DOHH2 (cell line): Measurements from ENCODE around the gene CACNA1B.

Experiments used
- H3F3A ChIP-seq: fragments of 200-600 bp; sonication (generic), shearing (Covaris generic); 2 replicates; pipeline ENCODE4 v1.6.0; 2016; ENCODE audit warnings: antibody characterized with exemption, mild to moderate bottlenecking; ENCODE audit not compliant: control insufficient read depth, insufficient read depth
- H3K27ac ChIP-seq: fragments of 200-600 bp; sonication (generic); 2 replicates; pipeline ENCODE4 v1.5.1; 2014; ENCODE audit warnings: low read depth, mild to moderate bottlenecking, low read length, moderate library complexity
- H3K27me3 ChIP-seq: fragments of 200-600 bp; sonication (generic); 2 replicates; pipeline ENCODE4 v1.6.1; 2014; ENCODE audit warnings: mild to moderate bottlenecking, low read length, mixed read lengths; ENCODE audit not compliant: control insufficient read depth
- H3K36me3 ChIP-seq: fragments of 200-600 bp; sonication (generic); 2 replicates; pipeline ENCODE4 v1.6.1; 2014; ENCODE audit warnings: mild to moderate bottlenecking, low read length, moderate library complexity, mixed read lengths; ENCODE audit not compliant: control insufficient read depth
- H3K4me1 ChIP-seq: fragments of 200-600 bp; sonication (generic); 2 replicates; pipeline ENCODE4 v1.6.1; 2014; ENCODE audit warnings: mild to moderate bottlenecking, low read length, mixed read lengths; ENCODE audit not compliant: control insufficient read depth
- H3K4me2 ChIP-seq: fragments of 200-600 bp; sonication (generic); 2 replicates; pipeline ENCODE4 v1.6.0; 2014; ENCODE audit warnings: mild to moderate bottlenecking, low read length, moderate library complexity
- H3K4me3 ChIP-seq: fragments of 200-600 bp; sonication (generic); 2 replicates; pipeline ENCODE4 v1.5.1; 2014; ENCODE audit warnings: mild to moderate bottlenecking, low read length, mixed read lengths
- H3K79me2 ChIP-seq: fragments of 200-600 bp; sonication (generic); 2 replicates; pipeline ENCODE4 v1.6.1; 2014; ENCODE audit warnings: mild to moderate bottlenecking, low read length, mixed read lengths; ENCODE audit not compliant: control insufficient read depth
- H3K9me2 ChIP-seq: fragments of 200-600 bp; sonication (generic); replicated peaks from 2 replicates; pipeline ENCODE4 v1.6.1; 2014; ENCODE audit warnings: mild to moderate bottlenecking, low read length, mixed read lengths; ENCODE audit not compliant: control insufficient read depth
- H3K9me3 ChIP-seq: fragments of 200-600 bp; sonication (generic); 2 replicates; pipeline ENCODE4 v1.6.1; 2014; ENCODE audit warnings: antibody characterized with exemption, low read length, mixed read lengths; ENCODE audit not compliant: control insufficient read depth, insufficient read depth
- H4K20me1 ChIP-seq: fragments of 200-600 bp; sonication (generic); 2 replicates; pipeline ENCODE4 v1.6.0; 2014; ENCODE audit warnings: low read depth, mild to moderate bottlenecking, antibody characterized with exemption, low read length, moderate library complexity; ENCODE audit not compliant: control insufficient read depth, insufficient read depth
- CTCF ChIP-seq: fragments of 200-600 bp; sonication (generic); IDR thresholded peaks from one replicate; pipeline ENCODE4 v1.5.1; 2014; ENCODE audit warnings: antibody characterized with exemption, mild to moderate bottlenecking, low read depth, low read length; ENCODE audit not compliant: poor library complexity, severe bottlenecking
- EZH2phosphoT487 ChIP-seq: fragments of 200-600 bp; sonication (generic); IDR thresholded peaks from 2 replicates; pipeline ENCODE4 v1.6.1; 2017; ENCODE audit warnings: borderline replicate concordance, mild to moderate bottlenecking, antibody characterized with exemption, low read length, moderate library complexity, mixed read lengths

Gene CACNA1B

GRCh38 chr9:138120511-138121437, 243.2 kb downstream of the CACNA1B start:
- Histone ChIP-seq H4K20me1 (no peaks in the 10 kb centered on the region), H3K9me2 (no peaks in the 10 kb centered on the region), H3K4me1 (no peaks in the 10 kb centered on the region), H3K79me2 (no peaks in the 10 kb centered on the region), H3K36me3 (no peaks in the 10 kb centered on the region), H3K4me3 (no peak overlapping the region), H3F3A (no peaks in the 10 kb centered on the region), H3K9me3 (peaks cover 6% of the 10 kb centered on the region; the same call in 1 of the 2 replicates), H3K27me3 (no peaks in the 10 kb centered on the region), H3K27ac (no peak overlapping the region), H3K4me2 (no peak overlapping the region)
- TF ChIP-seq CTCF (no peak), EZH2phosphoT487 (no peak)

GRCh38 chr9:138121438-138122050, 244.0 kb downstream of the CACNA1B start:
- Histone ChIP-seq H4K20me1 (no peaks in the 10 kb centered on the region), H3K9me2 (no peaks in the 10 kb centered on the region), H3K27me3 (no peaks in the 10 kb centered on the region), H3K4me1 (no peaks in the 10 kb centered on the region), H3K4me3 (no peak overlapping the region), H3F3A (no peaks in the 10 kb centered on the region), H3K9me3 (peaks cover 9% of the 10 kb centered on the region; the same call in 1 of the 2 replicates), H3K27ac (no peak overlapping the region), H3K79me2 (no peaks in the 10 kb centered on the region), H3K36me3 (no peaks in the 10 kb centered on the region), H3K4me2 (no peak overlapping the region)
- TF ChIP-seq EZH2phosphoT487 (no peak), CTCF (no peak)

GRCh38 chr9:138122201-138122600, 244.6 kb downstream of the CACNA1B start:
- Histone ChIP-seq H3K79me2 (no peaks in the 10 kb centered on the region), H3F3A (no peaks in the 10 kb centered on the region), H3K4me1 (no peaks in the 10 kb centered on the region), H4K20me1 (no peaks in the 10 kb centered on the region), H3K4me3 (no peak overlapping the region), H3K27me3 (no peaks in the 10 kb centered on the region), H3K27ac (no peak overlapping the region), H3K9me2 (no peaks in the 10 kb centered on the region), H3K9me3 (peaks cover 9% of the 10 kb centered on the region; the same call in 1 of the 2 replicates), H3K36me3 (no peaks in the 10 kb centered on the region), H3K4me2 (no peak overlapping the region)
- TF ChIP-seq CTCF (no peak), EZH2phosphoT487 (no peak)
